ENCODE measurements around the gene EHD4. TPM values are rescaled to one million over a fixed set of nuclear protein-coding genes. Genes with fewer than 3 reads are reported as not detected.

EHD4 gene
- total RNA-seq, 1 donor from 2014 or later = 20.9 TPM

DNA sequence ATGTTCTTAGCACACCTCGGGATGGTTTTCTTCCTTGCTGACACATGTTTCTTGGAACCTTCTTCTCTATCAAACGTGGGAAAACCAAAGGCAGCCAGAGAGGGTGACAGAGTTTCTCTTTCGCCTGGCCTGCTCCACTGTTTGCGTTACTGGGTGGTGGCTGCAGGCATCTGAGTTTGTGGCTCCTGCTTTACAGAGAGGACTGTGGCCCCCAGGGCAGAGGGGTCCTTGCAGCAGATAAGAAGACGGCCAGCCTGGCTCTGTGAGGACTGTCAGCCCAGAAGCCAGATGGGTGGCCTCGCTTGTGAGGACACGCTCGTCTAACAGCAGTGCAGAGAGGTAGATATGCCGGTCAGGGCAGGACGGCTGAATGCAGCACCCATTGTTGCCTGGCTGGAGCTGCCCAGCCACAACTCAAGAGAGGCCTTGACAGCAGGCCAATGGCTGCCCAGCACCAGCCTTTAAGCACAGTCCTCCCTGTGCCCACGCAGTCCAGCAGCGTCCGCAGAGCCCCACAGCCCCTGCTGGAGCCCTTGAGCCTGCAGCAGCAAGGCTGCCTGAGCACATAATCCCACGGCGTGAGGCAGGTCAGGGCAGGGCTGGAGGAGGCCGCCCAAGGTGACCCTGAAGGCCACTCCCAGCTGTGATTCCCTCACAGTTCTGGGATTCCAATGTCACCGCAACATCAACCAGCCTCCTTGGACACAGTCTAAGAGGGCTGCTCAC, 63.5 kb downstream of the EHD4 start:
- Mint-ChIP-seq H3K9me3 (ENCODE audit: unreplicated experiment) (no peaks in the 10 kb centered on the region), H3K4me1 (ENCODE audit: unreplicated experiment) (peaks cover 25% of the 10 kb centered on the region), H3K4me3 (ENCODE audit: unreplicated experiment) (no peak overlapping the region), H3K27me3 (ENCODE audit: unreplicated experiment) (no peaks in the 10 kb centered on the region), H3K27ac (ENCODE audit: unreplicated experiment) (no peak overlapping the region), H3K36me3 (ENCODE audit: unreplicated experiment) (peaks cover 33% of the 10 kb centered on the region)
- no peak for DNase-seq (ENCODE audit: extremely low spot score, unreplicated experiment)
- TF ChIP-seq, protein P1, sequence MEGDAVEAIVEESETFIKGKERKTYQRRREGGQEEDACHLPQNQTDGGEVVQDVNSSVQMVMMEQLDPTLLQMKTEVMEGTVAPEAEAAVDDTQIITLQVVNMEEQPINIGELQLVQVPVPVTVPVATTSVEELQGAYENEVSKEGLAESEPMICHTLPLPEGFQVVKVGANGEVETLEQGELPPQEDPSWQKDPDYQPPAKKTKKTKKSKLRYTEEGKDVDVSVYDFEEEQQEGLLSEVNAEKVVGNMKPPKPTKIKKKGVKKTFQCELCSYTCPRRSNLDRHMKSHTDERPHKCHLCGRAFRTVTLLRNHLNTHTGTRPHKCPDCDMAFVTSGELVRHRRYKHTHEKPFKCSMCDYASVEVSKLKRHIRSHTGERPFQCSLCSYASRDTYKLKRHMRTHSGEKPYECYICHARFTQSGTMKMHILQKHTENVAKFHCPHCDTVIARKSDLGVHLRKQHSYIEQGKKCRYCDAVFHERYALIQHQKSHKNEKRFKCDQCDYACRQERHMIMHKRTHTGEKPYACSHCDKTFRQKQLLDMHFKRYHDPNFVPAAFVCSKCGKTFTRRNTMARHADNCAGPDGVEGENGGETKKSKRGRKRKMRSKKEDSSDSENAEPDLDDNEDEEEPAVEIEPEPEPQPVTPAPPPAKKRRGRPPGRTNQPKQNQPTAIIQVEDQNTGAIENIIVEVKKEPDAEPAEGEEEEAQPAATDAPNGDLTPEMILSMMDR (IDR thresholded peaks at IDR 0.05) = no peak

DNA sequence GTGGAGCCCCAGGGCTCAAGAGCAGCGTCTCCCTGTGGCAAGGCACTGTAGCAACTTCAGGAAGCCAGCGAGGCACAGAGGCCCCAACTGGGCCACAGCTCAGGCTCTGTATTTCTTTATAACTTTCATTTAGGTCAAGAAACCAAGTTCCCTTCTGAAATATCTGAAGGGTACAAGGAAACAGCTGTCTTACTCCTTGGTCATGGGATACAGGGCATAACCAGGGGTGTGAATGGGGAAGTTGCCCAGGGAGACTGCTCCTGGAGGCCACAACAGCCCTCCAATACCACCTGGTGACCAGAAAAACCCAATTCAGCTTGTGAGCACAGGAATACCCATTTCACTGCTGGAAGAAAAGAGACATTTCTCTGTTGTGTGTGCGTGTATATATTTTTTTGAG, 65.2 kb downstream of the EHD4 start:
- TF ChIP-seq, protein P1 (IDR thresholded peaks at IDR 0.05) = no peak
- H3K36me3 Mint-ChIP-seq (ENCODE audit: unreplicated experiment) = peaks cover 25% of the 10 kb centered on the region
- H3K27ac Mint-ChIP-seq (ENCODE audit: unreplicated experiment) = no peak overlapping the region
- DNase-seq (ENCODE audit: extremely low spot score, unreplicated experiment) = no peak
- no peaks in the 10 kb centered on the region for H3K27me3 Mint-ChIP-seq (ENCODE audit: unreplicated experiment)
- H3K9me3 Mint-ChIP-seq (ENCODE audit: unreplicated experiment) = no peaks in the 10 kb centered on the region
- no peak overlapping the region for H3K4me3 Mint-ChIP-seq (ENCODE audit: unreplicated experiment)
- H3K4me1 Mint-ChIP-seq (ENCODE audit: unreplicated experiment) = peaks cover 22% of the 10 kb centered on the region

DNA sequence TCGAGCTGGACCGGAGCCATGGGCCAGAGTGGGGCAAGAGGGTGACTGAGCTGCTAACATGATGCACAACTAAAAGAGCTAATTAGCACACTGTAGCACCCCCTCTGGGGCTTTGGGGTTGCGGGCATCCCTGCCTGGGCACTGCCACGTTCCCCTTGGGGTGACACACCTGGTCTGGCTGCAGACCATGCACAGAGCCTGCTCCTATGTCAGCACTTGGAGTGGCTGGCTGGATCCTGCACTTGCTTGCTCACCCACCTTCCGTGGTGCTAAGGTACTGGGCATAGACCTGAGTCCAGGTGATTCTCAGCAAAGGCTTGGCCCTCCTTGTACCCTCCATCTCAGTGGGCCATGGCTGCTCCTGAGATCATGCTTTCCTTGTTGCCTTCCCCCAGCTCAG, 65.7 kb downstream of the EHD4 start:
- no peak for DNase-seq (ENCODE audit: extremely low spot score, unreplicated experiment)
- peaks cover 22% of the 10 kb centered on the region for H3K4me1 Mint-ChIP-seq (ENCODE audit: unreplicated experiment)
- TF ChIP-seq, protein P1 (IDR thresholded peaks at IDR 0.05) = no peak

DNA sequence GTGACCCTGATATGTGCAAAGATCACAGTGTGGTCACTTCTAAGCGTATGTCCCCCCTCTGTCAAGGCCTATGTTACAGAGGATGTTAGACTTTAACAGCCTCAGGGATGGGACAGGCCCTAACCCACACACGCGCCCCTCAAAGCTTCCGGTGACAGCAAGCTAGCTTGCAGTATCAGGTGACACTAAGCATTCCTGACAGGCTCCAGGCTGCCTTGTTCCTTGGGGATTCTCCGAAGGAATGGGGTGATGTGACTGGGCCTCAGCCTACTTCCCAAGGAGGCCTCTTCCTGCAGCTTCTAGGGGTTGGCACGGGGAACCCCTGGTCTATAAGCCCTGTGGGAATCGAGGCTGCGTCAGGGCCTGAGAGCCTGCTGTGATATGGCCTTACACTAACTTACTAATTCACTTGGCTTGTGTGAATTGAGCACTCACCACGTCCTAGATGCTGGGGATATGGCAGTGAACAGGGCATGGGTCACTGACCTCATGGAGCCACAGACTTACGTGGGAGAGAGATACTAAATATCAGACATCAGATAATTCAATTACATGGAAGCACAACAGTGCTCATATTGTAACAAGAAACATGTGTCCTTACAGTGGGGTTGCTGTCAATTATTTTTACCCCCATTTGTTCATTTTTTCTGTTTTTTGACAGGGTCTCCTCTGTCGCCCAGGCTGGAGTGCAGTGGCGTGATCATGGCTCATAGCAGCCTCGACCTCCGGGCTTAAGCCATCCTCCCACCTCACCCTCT, 67.1 kb downstream of the EHD4 start:
- no peaks in the 10 kb centered on the region for H3K9me3 Mint-ChIP-seq (ENCODE audit: unreplicated experiment)
- peaks cover 24% of the 10 kb centered on the region for H3K36me3 Mint-ChIP-seq (ENCODE audit: unreplicated experiment)
- peak overlapping the region; percentile 66 for H3K27ac Mint-ChIP-seq (ENCODE audit: unreplicated experiment)
- no peak for DNase-seq (ENCODE audit: extremely low spot score, unreplicated experiment)
- H3K4me1 Mint-ChIP-seq (ENCODE audit: unreplicated experiment) = peaks cover 28% of the 10 kb centered on the region
- H3K27me3 Mint-ChIP-seq (ENCODE audit: unreplicated experiment) = no peaks in the 10 kb centered on the region
- H3K4me3 Mint-ChIP-seq (ENCODE audit: unreplicated experiment) = no peak overlapping the region
- TF ChIP-seq, protein P1 (IDR thresholded peaks at IDR 0.05) = no peak

More for the DNA sequence above, 65.7 kb downstream of the EHD4 start:
- Mint-ChIP-seq H3K4me3 (ENCODE audit: unreplicated experiment) (no peak overlapping the region), H3K27ac (ENCODE audit: unreplicated experiment) (no peak overlapping the region), H3K36me3 (ENCODE audit: unreplicated experiment) (peaks cover 25% of the 10 kb centered on the region), H3K9me3 (ENCODE audit: unreplicated experiment) (no peaks in the 10 kb centered on the region), H3K27me3 (ENCODE audit: unreplicated experiment) (no peaks in the 10 kb centered on the region)

DNA sequence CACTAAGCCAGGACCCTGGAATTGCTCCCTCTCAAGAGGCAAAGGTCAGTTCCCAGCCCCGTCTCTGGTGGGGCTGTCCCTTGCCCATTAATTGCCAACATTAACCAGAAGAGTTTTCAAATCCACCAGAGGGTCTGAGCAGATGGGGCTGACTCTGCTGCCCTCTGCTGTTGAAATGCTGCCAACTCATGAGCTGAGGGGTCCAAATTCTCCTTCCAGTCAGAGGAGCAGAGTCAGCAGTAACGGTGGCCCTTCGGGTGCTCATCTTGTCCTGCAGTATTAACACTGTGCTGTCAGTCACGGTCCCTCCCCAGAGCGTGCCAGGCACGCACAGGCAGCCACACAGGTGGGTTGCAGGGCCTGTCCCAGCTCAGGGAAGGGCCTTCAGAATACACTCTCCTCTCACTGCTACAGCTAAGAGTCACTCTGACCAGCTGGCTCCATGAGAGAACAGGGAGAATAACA, 67.8 kb downstream of the EHD4 start:
- H3K9me3 Mint-ChIP-seq (ENCODE audit: unreplicated experiment) = no peaks in the 10 kb centered on the region
- TF ChIP-seq, protein P1 (IDR thresholded peaks at IDR 0.05) = peak; percentile 91
- peak overlapping the region; percentile 66 for H3K27ac Mint-ChIP-seq (ENCODE audit: unreplicated experiment)
- H3K36me3 Mint-ChIP-seq (ENCODE audit: unreplicated experiment) = peaks cover 23% of the 10 kb centered on the region
- H3K4me1 Mint-ChIP-seq (ENCODE audit: unreplicated experiment) = peaks cover 28% of the 10 kb centered on the region
- DNase-seq (ENCODE audit: extremely low spot score, unreplicated experiment) = no peak
- H3K4me3 Mint-ChIP-seq (ENCODE audit: unreplicated experiment) = no peak overlapping the region
- H3K27me3 Mint-ChIP-seq (ENCODE audit: unreplicated experiment) = no peaks in the 10 kb centered on the region

All from osteocyte (in vitro differentiated cells).